PFSK-1 (cell line): Measurements from ENCODE around the gene CARD8.
A peak's percentile ranks its signal among the peaks of the same experiment; 100 is the strongest.

ENCODE experiments used
- FOXP2 ChIP-seq: optimal IDR thresholded peaks from 2 replicates; pipeline ENCODE3; 2011; ENCODE audit warnings: borderline replicate concordance, control low read depth, inconsistent platforms; ENCODE audit not compliant: insufficient read depth; ENCODE audit errors: extremely low read length, extremely low read depth
- POLR2AphosphoS5 ChIP-seq: IDR thresholded peaks from 2 replicates; pipeline ENCODE4 v1.6.1; 2012; ENCODE audit warnings: low read depth, mild to moderate bottlenecking, control low read depth, low read length, moderate library complexity
- SIN3A ChIP-seq: IDR thresholded peaks from 2 replicates; pipeline ENCODE4 v1.6.1; 2012; ENCODE audit warnings: mild to moderate bottlenecking, low read length, moderate library complexity, borderline replicate concordance; ENCODE audit not compliant: insufficient read depth
- TAF1 ChIP-seq: IDR thresholded peaks from 2 replicates; pipeline ENCODE4 v1.6.1; 2012; ENCODE audit warnings: low read length, control low read depth, borderline replicate concordance; ENCODE audit not compliant: insufficient read depth
- TF ChIP-seq, protein P1 (sequence below), 2 experiments: IDR thresholded peaks; 2 replicates each; pipeline versions ENCODE4 v1.6.1 to v1.8.0; 2011 to 2012; ENCODE audit warnings: low read depth in 2 of 2, low read length in 2 of 2, control low read depth in 1 of 2, inconsistent platforms in 1 of 2, mild to moderate bottlenecking in 1 of 2, moderate library complexity in 1 of 2; ENCODE audit not compliant: insufficient read depth in 1 of 2

CARD8 gene

DNA sequence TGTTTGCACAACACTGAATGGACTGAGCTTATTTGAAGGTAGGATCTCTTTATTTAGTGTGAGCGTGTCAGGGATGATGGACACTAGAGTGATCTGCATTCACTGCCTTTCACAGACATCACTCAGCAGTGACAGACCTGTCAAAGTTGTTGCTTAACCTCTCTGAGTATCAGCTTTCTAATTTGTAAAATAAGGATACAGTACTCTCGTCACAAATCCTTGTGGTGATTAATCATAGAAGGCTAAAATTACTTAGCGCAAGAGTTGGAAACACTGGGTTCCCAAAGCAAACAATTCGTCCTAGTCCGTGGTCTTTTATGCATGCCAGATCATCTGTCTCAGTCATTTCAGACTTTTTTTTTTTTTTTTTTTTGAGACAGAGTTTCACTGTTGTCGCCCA, 16.6 kb downstream of the CARD8 start:
- TF ChIP-seq SIN3A = no peak
- no peak for TF ChIP-seq TAF1
- TF ChIP-seq, protein P1, sequence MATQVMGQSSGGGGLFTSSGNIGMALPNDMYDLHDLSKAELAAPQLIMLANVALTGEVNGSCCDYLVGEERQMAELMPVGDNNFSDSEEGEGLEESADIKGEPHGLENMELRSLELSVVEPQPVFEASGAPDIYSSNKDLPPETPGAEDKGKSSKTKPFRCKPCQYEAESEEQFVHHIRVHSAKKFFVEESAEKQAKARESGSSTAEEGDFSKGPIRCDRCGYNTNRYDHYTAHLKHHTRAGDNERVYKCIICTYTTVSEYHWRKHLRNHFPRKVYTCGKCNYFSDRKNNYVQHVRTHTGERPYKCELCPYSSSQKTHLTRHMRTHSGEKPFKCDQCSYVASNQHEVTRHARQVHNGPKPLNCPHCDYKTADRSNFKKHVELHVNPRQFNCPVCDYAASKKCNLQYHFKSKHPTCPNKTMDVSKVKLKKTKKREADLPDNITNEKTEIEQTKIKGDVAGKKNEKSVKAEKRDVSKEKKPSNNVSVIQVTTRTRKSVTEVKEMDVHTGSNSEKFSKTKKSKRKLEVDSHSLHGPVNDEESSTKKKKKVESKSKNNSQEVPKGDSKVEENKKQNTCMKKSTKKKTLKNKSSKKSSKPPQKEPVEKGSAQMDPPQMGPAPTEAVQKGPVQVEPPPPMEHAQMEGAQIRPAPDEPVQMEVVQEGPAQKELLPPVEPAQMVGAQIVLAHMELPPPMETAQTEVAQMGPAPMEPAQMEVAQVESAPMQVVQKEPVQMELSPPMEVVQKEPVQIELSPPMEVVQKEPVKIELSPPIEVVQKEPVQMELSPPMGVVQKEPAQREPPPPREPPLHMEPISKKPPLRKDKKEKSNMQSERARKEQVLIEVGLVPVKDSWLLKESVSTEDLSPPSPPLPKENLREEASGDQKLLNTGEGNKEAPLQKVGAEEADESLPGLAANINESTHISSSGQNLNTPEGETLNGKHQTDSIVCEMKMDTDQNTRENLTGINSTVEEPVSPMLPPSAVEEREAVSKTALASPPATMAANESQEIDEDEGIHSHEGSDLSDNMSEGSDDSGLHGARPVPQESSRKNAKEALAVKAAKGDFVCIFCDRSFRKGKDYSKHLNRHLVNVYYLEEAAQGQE (IDR thresholded peaks at IDR 0.05; ENCODE audit: insufficient read depth in 1 of 2, low read depth in 2 of 2, low read length in 2 of 2) = no peak
- no peak for TF ChIP-seq FOXP2
- TF ChIP-seq POLR2AphosphoS5 = no peak

DNA sequence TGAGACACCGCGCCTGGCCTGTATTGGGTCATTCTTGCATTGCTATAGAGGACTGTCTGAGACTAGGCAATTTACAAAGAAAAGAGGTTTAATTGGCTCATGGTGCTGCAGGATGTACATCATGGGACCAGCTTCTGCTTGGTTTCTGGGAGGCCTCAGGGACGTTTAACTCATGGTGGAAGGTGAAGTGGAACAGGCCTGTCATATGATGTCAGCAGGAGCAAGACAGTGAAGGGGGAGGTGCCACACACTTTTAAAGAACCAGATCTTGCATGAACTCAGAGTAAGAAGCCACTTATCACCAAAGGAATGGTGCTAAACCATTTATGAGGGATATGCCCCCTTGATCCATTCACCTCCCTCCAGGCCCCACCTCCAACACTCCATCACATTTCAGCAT, 18.7 kb downstream of the CARD8 start:
- no peak for TF ChIP-seq FOXP2
- no peak for TF ChIP-seq SIN3A

DNA sequence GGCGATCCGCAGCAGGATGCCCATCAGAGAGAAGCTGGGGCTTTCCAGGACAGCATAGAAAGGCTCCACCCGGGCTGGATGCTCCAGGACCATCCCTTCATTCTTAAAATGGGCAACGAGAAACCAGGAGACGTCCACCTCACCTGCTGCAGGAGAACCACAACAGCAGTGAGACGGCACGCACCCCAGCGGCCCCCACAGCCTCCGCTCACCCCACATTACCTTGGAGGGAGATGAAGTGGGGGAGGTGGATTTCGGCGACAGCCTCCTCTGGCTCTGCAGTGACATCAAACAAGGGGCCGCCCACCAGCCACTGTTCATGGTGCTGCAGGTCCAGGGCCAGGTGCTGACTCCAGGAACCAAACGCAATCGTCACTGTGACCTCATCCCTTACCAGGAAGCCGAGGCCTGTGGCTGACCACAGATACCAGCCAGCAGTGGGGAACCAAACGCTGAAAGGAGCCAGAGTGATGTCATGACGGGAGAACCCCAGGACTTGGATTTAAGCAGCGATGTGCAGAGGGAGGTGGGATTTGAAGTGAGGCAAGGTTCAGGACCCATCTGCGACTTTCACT, 25.1 kb downstream of the CARD8 start:
- TF ChIP-seq TAF1 (no peak), POLR2AphosphoS5 (no peak), FOXP2 (no peak), SIN3A (no peak)
- TF ChIP-seq, protein P1 (IDR thresholded peaks at IDR 0.05; ENCODE audit: insufficient read depth in 1 of 2, low read depth in 2 of 2, low read length in 2 of 2) = no peak

DNA sequence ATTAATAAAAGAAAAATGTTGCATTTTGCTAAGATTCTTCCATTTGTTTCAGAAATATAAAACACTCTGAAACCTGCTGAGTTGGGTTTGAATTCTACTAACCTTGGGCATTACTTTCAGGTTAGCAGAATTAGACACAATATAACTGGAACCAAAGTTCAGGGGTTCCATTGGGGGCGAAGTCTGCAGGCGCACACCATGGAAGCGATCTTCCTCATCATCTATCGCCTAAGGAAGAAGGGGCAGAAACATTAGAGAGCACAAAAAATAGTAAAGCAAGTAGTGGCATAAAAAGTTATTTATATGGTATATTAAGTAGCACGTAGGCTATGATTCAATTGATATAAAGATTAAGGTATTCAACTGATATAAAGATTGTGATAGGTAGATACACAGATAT, 34.1 kb downstream of the CARD8 start:
- TF ChIP-seq, protein P1 (IDR thresholded peaks at IDR 0.05; ENCODE audit: insufficient read depth in 1 of 2, low read depth in 2 of 2, low read length in 2 of 2) = no peak
- no peak for TF ChIP-seq SIN3A
- no peak for TF ChIP-seq POLR2AphosphoS5
- no peak for TF ChIP-seq FOXP2
- TF ChIP-seq TAF1 = no peak

DNA sequence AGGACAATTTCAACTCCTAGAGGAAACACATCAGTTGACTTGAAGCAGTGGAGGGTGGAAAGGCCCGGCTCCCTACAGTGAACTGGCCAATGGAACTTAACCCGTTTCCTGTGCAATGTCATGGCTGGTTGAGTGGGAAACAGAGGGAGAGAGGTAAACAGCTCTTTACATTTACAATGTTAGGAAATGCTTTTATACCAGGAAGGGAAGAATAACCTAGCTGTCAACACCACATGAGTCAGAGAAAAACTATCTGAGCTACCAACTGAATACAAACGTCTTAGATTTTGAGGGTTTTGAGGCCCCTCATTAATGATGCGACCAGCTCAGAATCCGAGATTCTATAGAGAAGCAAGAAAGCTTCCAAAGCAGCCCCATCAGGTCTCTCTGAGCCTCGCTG, 36.7 kb downstream of the CARD8 start:
- TF ChIP-seq SIN3A (no peak), FOXP2 (peak; percentile 21), POLR2AphosphoS5 (no peak), TAF1 (no peak)
- TF ChIP-seq, protein P1 (IDR thresholded peaks at IDR 0.05; ENCODE audit: insufficient read depth in 1 of 2, low read depth in 2 of 2, low read length in 2 of 2) = no peak
